ENCODE results near the gene POU2F1.

Gene POU2F1

DNA sequence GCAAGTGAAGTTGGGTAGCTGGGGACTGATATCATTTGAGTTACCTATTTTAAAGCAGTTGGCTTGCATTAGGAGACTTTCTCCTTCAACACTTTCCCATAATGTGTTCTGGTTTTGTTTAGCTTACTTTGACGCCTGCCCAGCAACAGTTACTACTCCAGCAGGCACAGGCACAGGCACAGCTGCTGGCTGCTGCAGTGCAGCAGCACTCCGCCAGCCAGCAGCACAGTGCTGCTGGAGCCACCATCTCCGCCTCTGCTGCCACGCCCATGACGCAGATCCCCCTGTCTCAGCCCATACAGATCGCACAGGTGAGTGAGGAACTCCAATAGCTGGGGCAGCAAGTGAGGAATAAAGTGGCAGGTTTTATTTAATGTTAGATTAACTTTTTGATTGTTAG, 153.3 kb downstream of the POU2F1 start:
- DNase-seq, result no peak

GRCh38 chr1:167375949-167376348, 155.3 kb downstream of the POU2F1 start:
- no peak for DNase-seq

DNA sequence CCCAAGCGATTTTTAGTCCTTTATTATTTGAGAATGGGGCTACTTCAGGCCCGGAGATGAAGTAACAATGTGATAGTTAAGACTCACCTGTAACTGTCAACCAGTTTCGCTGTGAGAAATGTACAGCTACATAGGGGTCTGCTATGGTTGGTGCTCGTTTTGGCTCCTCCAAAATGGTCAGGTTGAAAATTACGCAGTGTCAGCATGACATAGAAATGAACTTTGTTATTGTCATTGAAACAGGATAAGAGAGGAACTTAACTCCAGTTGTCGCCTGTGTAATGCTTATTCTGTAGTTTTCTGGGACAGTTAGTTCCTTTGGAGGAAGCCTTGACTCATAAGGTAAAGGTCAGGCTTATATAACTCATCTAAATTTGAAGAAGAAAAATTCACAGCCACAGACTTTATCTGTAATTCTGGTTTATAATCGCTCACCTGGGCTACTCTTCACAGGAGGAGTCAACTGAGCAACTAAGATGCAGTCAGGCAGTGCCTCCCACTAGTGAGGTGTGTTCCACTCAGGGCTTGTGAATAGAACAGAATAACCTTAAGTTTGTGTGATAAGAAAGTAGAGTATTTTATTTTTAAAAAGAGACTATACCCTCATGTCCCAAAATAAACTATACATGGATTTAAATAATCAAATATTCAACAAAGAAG, 166.7 kb downstream of the POU2F1 start:
- DNase-seq, result no peak

DNA sequence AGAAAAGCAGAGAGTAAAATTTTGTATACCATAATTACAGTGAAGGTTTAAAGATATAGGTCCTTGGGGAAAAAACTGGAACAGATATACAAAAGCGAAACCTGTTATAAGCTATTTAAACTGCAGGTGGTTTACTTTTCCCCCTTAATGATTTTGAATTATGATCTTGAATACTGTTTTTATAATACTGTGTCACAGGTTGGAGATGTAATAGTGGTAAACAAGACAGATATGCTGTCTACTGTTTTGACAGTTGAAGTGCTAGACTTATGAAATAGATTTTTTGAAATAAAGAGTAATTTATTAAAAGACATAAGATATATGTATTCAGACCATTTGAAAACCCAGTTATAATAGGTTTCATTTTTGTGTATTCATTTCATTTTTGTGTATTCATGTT, 168.3 kb downstream of the POU2F1 start:
- no peak for DNase-seq

DNA sequence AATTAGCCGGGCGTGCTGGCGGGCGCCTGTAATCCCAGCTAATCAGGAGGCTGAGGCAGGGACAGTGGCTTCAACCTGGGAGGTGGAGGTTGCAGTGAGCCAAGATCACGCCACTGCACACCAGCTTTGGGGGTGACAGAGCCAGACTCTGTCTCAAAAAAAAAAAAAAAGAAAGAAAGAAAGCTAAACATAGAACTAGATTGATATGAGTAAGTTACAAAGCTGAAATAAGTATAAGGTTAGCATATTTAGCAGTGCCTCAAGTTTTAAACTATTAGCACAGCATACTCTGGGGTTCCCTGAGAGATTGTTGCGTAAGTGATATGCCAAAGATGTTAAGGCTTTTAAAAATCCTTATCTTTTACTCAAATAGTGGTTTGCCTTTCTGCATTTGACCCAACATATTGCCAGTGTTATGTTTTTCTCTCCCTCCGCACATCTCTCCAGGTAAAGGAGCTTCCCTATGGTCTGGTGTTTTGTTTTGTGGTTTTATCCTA, 171.6 kb downstream of the POU2F1 start:
- no peak for DNase-seq

- DNase-seq, result no peak
Observed at GRCh38 chr1:167400359-167400953, 179.8 kb downstream of the POU2F1 start.

DNA sequence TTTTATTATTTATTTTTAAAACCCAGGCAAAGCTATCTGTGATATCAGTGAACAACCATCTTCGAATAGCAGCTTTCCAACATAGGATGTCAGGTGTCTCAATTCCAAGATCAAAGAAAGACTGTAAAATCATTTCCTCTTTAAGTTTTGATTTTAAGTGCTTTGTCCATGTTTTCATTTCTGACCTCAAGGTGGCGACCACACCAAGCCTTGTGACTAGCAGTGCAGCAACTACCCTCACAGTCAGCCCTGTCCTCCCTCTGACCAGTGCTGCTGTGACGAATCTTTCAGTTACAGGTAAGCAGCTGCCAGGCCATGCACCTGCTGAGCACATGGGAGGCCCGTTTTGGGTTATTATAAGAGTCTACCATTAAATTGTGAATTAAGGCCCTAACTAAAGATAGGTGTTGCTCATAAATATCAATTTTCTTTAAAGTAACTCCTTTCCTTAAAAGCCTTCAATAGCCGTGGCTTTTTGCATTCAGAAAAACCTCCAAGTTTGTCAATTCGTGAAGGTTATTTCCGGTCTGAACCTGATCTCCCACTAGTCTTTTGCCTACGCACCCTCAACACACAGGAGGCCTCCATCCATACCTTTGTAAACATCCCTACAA, 180.7 kb downstream of the POU2F1 start:
- DNase-seq, result peak; percentile 13 to 45

GRCh38 chr1:167404161-167404888, 183.6 kb downstream of the POU2F1 start:
- no peak for DNase-seq

- no peak for DNase-seq
Observed at GRCh38 chr1:167404908-167405307, 184.2 kb downstream of the POU2F1 start.

DNA sequence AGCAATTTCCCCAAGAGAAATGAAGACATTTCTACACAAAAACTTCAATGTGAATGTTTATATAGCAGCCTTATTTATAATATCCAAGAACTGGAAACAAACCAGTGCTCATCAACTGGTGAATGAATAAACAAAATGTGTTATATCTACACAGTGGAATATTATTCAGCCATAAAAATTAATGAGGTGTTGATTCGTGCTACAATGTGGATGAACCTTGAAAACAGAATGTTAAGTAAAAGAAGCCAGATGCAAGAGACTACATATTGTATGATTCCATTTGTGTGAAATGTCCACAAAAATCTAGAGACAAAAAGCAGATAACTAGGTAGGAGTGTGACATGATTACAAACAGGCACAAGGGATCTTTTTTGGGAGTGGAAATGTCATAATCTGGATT, 187.7 kb downstream of the POU2F1 start:
- DNase-seq, result no peak

DNA sequence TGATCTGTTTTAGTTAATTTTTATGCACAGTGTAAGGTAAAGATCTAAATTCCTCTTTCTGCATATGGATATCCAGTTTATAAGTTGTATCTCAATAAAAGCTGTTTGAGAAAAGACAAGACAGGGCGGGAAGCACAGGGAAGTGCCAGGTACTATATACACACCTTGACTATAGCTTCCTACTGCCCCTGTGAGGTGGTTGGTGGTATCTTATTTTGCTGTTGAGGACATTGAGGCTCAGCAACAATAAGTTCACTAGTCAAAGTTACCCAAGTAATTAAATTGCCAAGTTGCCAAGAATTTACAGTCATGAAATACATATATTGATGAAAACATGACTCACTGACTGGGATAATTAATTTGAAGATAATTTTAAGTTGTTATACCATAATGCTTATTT, 188.5 kb downstream of the POU2F1 start:
- DNase-seq, result no peak

DNA sequence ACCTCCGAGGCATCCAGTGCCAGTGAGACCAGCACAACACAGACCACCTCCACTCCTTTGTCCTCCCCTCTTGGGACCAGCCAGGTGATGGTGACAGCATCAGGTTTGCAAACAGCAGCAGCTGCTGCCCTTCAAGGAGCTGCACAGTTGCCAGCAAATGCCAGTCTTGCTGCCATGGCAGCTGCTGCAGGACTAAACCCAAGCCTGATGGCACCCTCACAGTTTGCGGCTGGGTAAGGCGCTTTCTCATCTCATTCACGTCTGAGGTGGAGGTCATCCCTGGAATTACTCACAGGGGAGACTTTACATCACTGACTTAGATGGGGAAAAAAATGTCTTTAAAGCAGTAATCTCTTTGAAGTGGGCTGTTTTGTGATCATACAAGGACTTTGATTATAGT, 191.4 kb downstream of the POU2F1 start:
- DNase-seq, result no peak

DNA sequence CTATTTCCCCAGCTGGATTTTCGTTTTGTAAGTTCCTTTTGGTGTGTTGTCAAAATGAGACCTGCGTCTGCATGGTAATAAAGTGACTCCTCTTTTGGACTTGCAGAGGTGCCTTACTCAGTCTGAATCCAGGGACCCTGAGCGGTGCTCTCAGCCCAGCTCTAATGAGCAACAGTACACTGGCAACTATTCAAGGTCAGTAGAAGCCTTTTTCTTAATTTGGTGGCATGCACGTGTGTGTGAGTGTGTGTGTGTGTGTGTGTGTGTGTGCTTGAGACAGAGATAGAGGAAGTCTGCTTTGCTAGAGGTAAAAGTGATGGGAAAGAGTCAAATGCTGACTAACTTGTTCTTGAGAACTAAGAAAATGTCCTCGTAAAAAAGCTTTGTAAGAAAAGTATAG, 192.2 kb downstream of the POU2F1 start:
- no peak for DNase-seq

GRCh38 chr1:167413328-167413727, 192.6 kb downstream of the POU2F1 start:
- no peak for DNase-seq

DNA sequence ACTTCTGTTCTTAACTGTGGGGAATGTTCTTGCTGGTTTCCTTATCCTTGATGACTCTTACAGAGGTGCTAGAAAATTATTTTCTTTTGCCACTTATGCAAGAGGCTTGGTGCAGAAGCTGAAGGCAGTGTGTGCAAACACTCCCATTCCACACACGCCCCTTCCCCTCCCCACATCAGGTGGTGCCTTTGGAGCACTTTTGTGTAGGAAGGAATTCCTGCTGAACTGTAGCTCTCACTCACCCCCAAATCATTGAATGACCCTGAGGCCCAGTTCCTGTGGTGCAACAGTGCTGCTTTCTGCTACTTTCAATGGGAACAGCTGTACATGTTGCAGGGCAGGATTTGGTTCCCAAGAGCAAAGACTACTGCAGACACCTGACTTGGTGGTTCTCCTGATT, 195.8 kb downstream of the POU2F1 start:
- no peak for DNase-seq

DNA sequence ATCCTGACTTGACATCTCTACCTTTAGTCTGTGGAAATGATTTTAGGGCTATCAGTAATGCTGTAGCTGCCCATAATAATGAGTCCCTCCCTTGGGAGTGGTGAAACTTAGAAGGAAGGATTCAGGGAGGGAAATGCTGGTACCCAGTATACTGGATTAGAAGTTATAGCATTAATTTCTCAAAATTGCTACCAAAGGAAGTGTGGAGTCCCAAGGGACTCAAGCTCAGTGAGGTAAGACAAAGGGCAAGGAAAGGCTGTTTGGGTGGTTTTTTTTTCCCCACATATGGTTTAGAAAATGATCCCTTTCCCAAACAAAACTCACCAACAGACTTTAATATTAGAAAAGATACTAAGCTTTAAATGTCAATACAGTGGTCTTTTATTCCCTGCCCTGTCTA, 197.7 kb downstream of the POU2F1 start:
- DNase-seq, result no peak

GRCh38 chr1:167419245-167419644, 198.6 kb downstream of the POU2F1 start:
- DNase-seq, result no peak

DNA sequence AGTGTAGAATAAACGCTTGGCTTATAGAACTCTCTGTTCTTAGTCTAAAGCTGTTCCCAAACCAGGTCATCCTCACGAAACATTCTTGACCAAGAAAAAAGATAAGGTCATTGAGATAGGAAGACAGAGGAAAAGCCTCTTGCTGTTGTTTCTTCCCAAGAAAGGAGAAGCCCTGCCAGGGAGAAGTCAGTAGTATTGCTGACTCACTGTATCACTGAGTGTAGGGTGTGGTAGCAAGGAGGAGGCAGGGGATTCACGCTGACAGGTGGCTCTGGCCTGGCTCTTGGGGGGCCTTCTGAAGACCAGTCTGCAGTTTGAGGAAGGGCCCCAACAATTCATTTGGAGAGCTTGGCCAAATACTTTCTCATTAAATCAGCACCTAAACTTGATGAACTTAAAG, 199.8 kb downstream of the POU2F1 start:
- no peak for DNase-seq

- DNase-seq, result no peak
Observed at GRCh38 chr1:167423684-167424619, 203.3 kb downstream of the POU2F1 start.

- no peak for DNase-seq
Observed at GRCh38 chr1:167425482-167425881, 204.8 kb downstream of the POU2F1 start.

- no peak for DNase-seq
Observed at GRCh38 chr1:167426716-167427115, 206.0 kb downstream of the POU2F1 start.

DNA sequence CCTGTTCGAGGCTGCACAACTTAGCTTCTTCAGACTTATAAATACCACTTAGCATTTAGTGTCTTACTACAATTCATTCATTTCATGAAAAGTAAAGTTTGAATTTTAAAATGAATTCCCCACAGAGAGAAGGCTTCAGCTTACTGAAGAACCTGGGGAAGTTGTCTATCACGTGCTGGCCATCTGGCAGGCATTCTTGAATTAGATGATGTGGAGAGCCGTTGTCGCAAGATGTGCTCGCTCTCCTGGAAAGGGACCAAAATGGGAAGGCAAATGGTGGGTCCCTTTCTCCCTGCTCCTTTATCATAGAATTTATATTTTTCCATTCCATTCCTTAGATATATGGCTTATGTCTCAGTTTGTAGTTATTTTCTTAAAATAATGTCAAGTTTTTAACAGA, 207.2 kb downstream of the POU2F1 start:
- no peak for DNase-seq

- no peak for DNase-seq
Observed at GRCh38 chr1:167428395-167428794, 207.7 kb downstream of the POU2F1 start.
